ENCODE measurements around the gene PID1.

Gene PID1

GRCh38 chr2:229162015-229162414 lies 109.1 kb downstream of the PID1 start:
- DNase-seq = no peak

GRCh38 chr2:229160984-229161383 lies 110.1 kb downstream of the PID1 start:
- no peak for DNase-seq

GRCh38 chr2:229160180-229160579 lies 110.9 kb downstream of the PID1 start:
- no peak for DNase-seq

GRCh38 chr2:229159405-229159804 lies 111.7 kb downstream of the PID1 start:
- DNase-seq = no peak

GRCh38 chr2:229154381-229154780 lies 116.7 kb downstream of the PID1 start:
- DNase-seq = no peak

- DNase-seq = no peak
Observed at GRCh38 chr2:229153951-229154350, 117.1 kb downstream of the PID1 start.

- DNase-seq = no peak
Observed at GRCh38 chr2:229153267-229153666, 117.8 kb downstream of the PID1 start.

- DNase-seq = no peak
Observed at GRCh38 chr2:229152674-229153073, 118.4 kb downstream of the PID1 start.

GRCh38 chr2:229150317-229150716 lies 120.8 kb downstream of the PID1 start:
- DNase-seq = no peak

GRCh38 chr2:229141424-229142025 lies 129.6 kb downstream of the PID1 start:
- no peak for DNase-seq

- DNase-seq = no peak
Observed at GRCh38 chr2:229137639-229138038, 133.4 kb downstream of the PID1 start.

GRCh38 chr2:229137066-229137465 lies 134.0 kb downstream of the PID1 start:
- DNase-seq = no peak

- no peak for DNase-seq
Observed at GRCh38 chr2:229133155-229133772, 137.8 kb downstream of the PID1 start.

GRCh38 chr2:229132236-229132635 lies 138.9 kb downstream of the PID1 start:
- no peak for DNase-seq

GRCh38 chr2:229130522-229130921 lies 140.6 kb downstream of the PID1 start:
- no peak for DNase-seq

- no peak for DNase-seq
Observed at GRCh38 chr2:229129738-229130371, 141.2 kb downstream of the PID1 start.

- no peak for DNase-seq
Observed at GRCh38 chr2:229127471-229127870, 143.6 kb downstream of the PID1 start.

- no peak for DNase-seq
Observed at GRCh38 chr2:229126066-229126465, 145.0 kb downstream of the PID1 start.

GRCh38 chr2:229124136-229124535 lies 147.0 kb downstream of the PID1 start:
- DNase-seq = no peak

- no peak for DNase-seq
Observed at GRCh38 chr2:229118927-229119326, 152.2 kb downstream of the PID1 start.

- no peak for DNase-seq
Observed at GRCh38 chr2:229118336-229118735, 152.8 kb downstream of the PID1 start.

GRCh38 chr2:229111744-229112143 lies 159.3 kb downstream of the PID1 start:
- DNase-seq = no peak

GRCh38 chr2:229109195-229109594 lies 161.9 kb downstream of the PID1 start:
- DNase-seq = no peak

- DNase-seq = no peak
Observed at GRCh38 chr2:229107601-229108000, 163.5 kb downstream of the PID1 start.

Measured in effector CD8-positive, alpha-beta T cell (primary cell).